ENCODE results near the gene HDAC5. TPM values are rescaled to one million over a fixed set of nuclear protein-coding genes. Genes with fewer than 3 reads are reported as not detected.

HDAC5 gene
- total and polyA plus RNA-seq, 2 donors (not counting 1 experiment from before 2014, with no cell fraction given): 31.3 to 125 TPM

DNA sequence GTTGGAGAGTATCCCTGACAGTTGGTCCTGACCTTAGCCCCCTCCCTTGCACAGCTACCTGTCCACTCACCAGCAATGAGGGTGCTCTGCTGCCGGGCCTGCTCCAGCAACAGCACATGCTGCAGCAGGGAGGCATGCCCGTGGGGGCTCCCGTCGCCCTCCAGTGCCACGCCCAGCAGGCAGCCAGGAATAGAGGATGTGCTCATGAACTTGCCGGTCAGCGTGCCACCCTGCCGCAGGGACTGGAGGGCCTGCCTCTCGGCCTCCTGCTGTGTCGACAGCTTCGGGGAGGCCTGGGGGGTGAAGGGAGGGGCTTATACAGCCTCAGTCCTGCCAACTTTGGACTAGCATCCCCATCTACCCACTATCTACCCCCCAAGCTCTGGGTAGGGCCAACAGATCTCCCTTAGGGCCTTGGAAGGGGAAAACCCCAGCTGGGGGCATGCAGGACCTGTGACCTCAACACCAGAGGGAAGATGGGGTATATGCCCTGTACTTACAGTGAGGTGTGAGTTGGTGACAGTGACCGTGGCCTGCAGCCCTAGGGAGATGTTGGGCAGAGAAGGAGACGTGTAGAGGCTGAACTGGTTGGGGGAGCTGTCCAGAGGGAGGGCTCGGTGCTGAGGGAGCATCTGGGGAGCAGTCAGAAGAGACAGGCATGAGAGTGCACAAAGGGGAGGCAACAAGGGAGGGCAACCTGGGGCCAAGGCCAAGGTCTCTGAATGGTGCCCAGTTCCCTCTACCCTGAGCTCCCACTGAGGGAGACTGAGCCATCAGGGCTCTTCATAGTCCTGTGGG is 32.0 kb downstream of the HDAC5 start:
- Histone ChIP-seq H3K79me2 (ENCODE audit: control insufficient read depth, insufficient read depth, low read length) (no peaks in the 10 kb centered on the region), H4K20me1 (ENCODE audit: control insufficient read depth, extremely low read depth, insufficient read depth, low read length) (no peaks in the 10 kb centered on the region), H3K4me1 (ENCODE audit: control insufficient read depth, extremely low read depth, insufficient read depth, low read length) (peaks cover 19% of the 10 kb centered on the region), H3K9ac (ENCODE audit: insufficient read depth, low read length) (no peak overlapping the region), H3K9me3 (ENCODE audit: control insufficient read depth, insufficient read depth, low read depth, low read length) (no peaks in the 10 kb centered on the region), H3K36me3 (ENCODE audit: control insufficient read depth, insufficient read depth, low read length) (peaks cover 15% of the 10 kb centered on the region), H3K4me3 (replicated peaks in 1 of 4; ENCODE audit: control extremely low read depth in 1 of 4, insufficient read depth in 1 of 4, low read depth in 3 of 4, low read length in 4 of 4) (no peak overlapping the region), H3K27me3 (ENCODE audit: control insufficient read depth, insufficient read depth, low read length) (no peaks in the 10 kb centered on the region), H3K27ac (ENCODE audit: insufficient read depth, low read length) (no peak overlapping the region), H2AFZ (ENCODE audit: low read length) (no peak overlapping the region), H3K4me2 (ENCODE audit: extremely low read depth, insufficient read depth, low read length) (no peak overlapping the region)
- no peak for DNase-seq (ENCODE audit: low read depth in 2 of 2)
- TF ChIP-seq CTCF (conservative IDR thresholded peaks at IDR 0.05 in 1 of 2, IDR thresholded peaks at IDR 0.05 in 1 of 2; ENCODE audit: low read depth in 1 of 2, low read length in 2 of 2) (no peak), EZH2 (IDR thresholded peaks at IDR 0.05; ENCODE audit: low read length, missing control alignments) (no peak)

- Histone ChIP-seq H3K27ac (ENCODE audit: insufficient read depth, low read length) (no peak overlapping the region), H3K4me3 (replicated peaks in 1 of 4; ENCODE audit: control extremely low read depth in 1 of 4, insufficient read depth in 1 of 4, low read depth in 3 of 4, low read length in 4 of 4) (no peak overlapping the region), H3K9me3 (ENCODE audit: control insufficient read depth, insufficient read depth, low read depth, low read length) (no peaks in the 10 kb centered on the region), H2AFZ (ENCODE audit: low read length) (no peak overlapping the region), H3K27me3 (ENCODE audit: control insufficient read depth, insufficient read depth, low read length) (no peaks in the 10 kb centered on the region), H3K4me1 (ENCODE audit: control insufficient read depth, extremely low read depth, insufficient read depth, low read length) (peaks cover 16% of the 10 kb centered on the region), H3K79me2 (ENCODE audit: control insufficient read depth, insufficient read depth, low read length) (no peaks in the 10 kb centered on the region), H3K9ac (ENCODE audit: insufficient read depth, low read length) (no peak overlapping the region), H3K4me2 (ENCODE audit: extremely low read depth, insufficient read depth, low read length) (no peak overlapping the region), H4K20me1 (ENCODE audit: control insufficient read depth, extremely low read depth, insufficient read depth, low read length) (no peaks in the 10 kb centered on the region), H3K36me3 (ENCODE audit: control insufficient read depth, insufficient read depth, low read length) (peaks cover 25% of the 10 kb centered on the region)
- TF ChIP-seq EZH2 (IDR thresholded peaks at IDR 0.05; ENCODE audit: low read length, missing control alignments) (no peak), CTCF (conservative IDR thresholded peaks at IDR 0.05 in 1 of 2, IDR thresholded peaks at IDR 0.05 in 1 of 2; ENCODE audit: low read depth in 1 of 2, low read length in 2 of 2) (no peak)
- no peak for DNase-seq (ENCODE audit: low read depth in 2 of 2)
Measured at GRCh38 chr17:44088254-44088653, 35.2 kb downstream of the HDAC5 start.

- H3K9me3 ChIP-seq (ENCODE audit: control insufficient read depth, insufficient read depth, low read depth, low read length): no peaks in the 10 kb centered on the region
- H3K9ac ChIP-seq (ENCODE audit: insufficient read depth, low read length): peak overlapping the region; percentile 55
- DNase-seq (ENCODE audit: low read depth in 2 of 2): no peak
- H3K4me3 ChIP-seq (replicated peaks in 1 of 4; ENCODE audit: control extremely low read depth in 1 of 4, insufficient read depth in 1 of 4, low read depth in 3 of 4, low read length in 4 of 4): no peak overlapping the region
- H2AFZ ChIP-seq (ENCODE audit: low read length): no peak overlapping the region
- peaks cover 28% of the 10 kb centered on the region for H3K36me3 ChIP-seq (ENCODE audit: control insufficient read depth, insufficient read depth, low read length)
- no peak for TF ChIP-seq CTCF (conservative IDR thresholded peaks at IDR 0.05 in 1 of 2, IDR thresholded peaks at IDR 0.05 in 1 of 2; ENCODE audit: low read depth in 1 of 2, low read length in 2 of 2)
- no peak for TF ChIP-seq EZH2 (IDR thresholded peaks at IDR 0.05; ENCODE audit: low read length, missing control alignments)
- no peaks in the 10 kb centered on the region for H3K27me3 ChIP-seq (ENCODE audit: control insufficient read depth, insufficient read depth, low read length)
- H3K4me1 ChIP-seq (ENCODE audit: control insufficient read depth, extremely low read depth, insufficient read depth, low read length): peaks cover 16% of the 10 kb centered on the region
- H3K4me2 ChIP-seq (ENCODE audit: extremely low read depth, insufficient read depth, low read length): peak overlapping the region; percentile 75
- no peaks in the 10 kb centered on the region for H4K20me1 ChIP-seq (ENCODE audit: control insufficient read depth, extremely low read depth, insufficient read depth, low read length)
- H3K79me2 ChIP-seq (ENCODE audit: control insufficient read depth, insufficient read depth, low read length): no peaks in the 10 kb centered on the region
- peak overlapping the region; percentile 89 for H3K27ac ChIP-seq (ENCODE audit: insufficient read depth, low read length)
Measured at GRCh38 chr17:44087319-44087718, 36.1 kb downstream of the HDAC5 start.
